SK-MEL-5 (cell line): ENCODE results near the gene ACADS. TPM values are rescaled to one million over a fixed set of nuclear protein-coding genes. Genes with fewer than 3 reads are reported as not detected.
A peak's percentile ranks its signal among the peaks of the same experiment; 100 is the strongest.

Experiments
- DNase-seq: peaks from one replicate; pipeline ENCODE4 v3.0.0-alpha.2; 2016; ENCODE audit warnings: low read depth, low spot score
- in situ Hi-C: cut with HindIII; loops from 2 replicates; pipeline ENCODE4 v1.10.0; 2016; ENCODE audit warnings: low sequenced_read_pairs, high pct_unique_total_duplicates, low pct_unique_long_range_greater_than_20kb
- total RNA-seq: library from RNA; depleted of rRNA; stranded (reverse); fragments of >200 nt; shearing (Covaris generic); gene quantifications from 2 replicates; pipeline ENCODE4 v1.2.3, GENCODE V29; 2014

ACADS gene
- total RNA-seq, 1 experiment from 2014 or later = 10.5 TPM

GRCh38 chr12:120739821-120740613 lies 14.4 kb downstream of the ACADS start:
- DNase-seq = no peak
- in situ Hi-C loops = no loop called here

GRCh38 chr12:120740871-120741270 lies 15.2 kb downstream of the ACADS start:
- DNase-seq = no peak
- in situ Hi-C loops = no loop called here

- no peak for DNase-seq
- in situ Hi-C loops = no loop called here
These were observed 16.1 kb downstream of the ACADS start for GRCh38 chr12:120741476-120742421.

GRCh38 chr12:120744922-120745493 lies 19.4 kb downstream of the ACADS start:
- in situ Hi-C loops = no loop called here
- DNase-seq = no peak

- in situ Hi-C loops = no loop called here
- no peak for DNase-seq
These were observed 22.6 kb downstream of the ACADS start for GRCh38 chr12:120748242-120748641.

GRCh38 chr12:120749256-120749655 lies 23.6 kb downstream of the ACADS start:
- in situ Hi-C loops = no loop called here

GRCh38 chr12:120750806-120751205 lies 25.2 kb downstream of the ACADS start:
- in situ Hi-C loops = no loop called here
- DNase-seq = no peak

More at GRCh38 chr12:120749256-120749655, 23.6 kb downstream of the ACADS start:
- DNase-seq = no peak

GRCh38 chr12:120751389-120751788 lies 25.8 kb downstream of the ACADS start:
- no peak for DNase-seq
- in situ Hi-C loops = no loop called here

- no peak for DNase-seq
- in situ Hi-C loops = no loop called here
These were observed 29.2 kb downstream of the ACADS start for GRCh38 chr12:120754792-120755191.

- DNase-seq = no peak
- in situ Hi-C loops = no loop called here
These were observed 29.6 kb downstream of the ACADS start for GRCh38 chr12:120755269-120755668.

- DNase-seq = no peak
These were observed 31.7 kb downstream of the ACADS start for GRCh38 chr12:120757226-120757742.

GRCh38 chr12:120757949-120758348 lies 32.3 kb downstream of the ACADS start:
- no peak for DNase-seq
- in situ Hi-C loops = no loop called here

More at GRCh38 chr12:120757226-120757742, 31.7 kb downstream of the ACADS start:
- in situ Hi-C loops = no loop called here

- in situ Hi-C loops = no loop called here
- DNase-seq = no peak
These were observed 33.4 kb downstream of the ACADS start for GRCh38 chr12:120758798-120759590.

- in situ Hi-C loops = no loop called here
- no peak for DNase-seq
These were observed 34.1 kb downstream of the ACADS start for GRCh38 chr12:120759591-120760348.

GRCh38 chr12:120760349-120761254 lies 35.0 kb downstream of the ACADS start:
- in situ Hi-C loops = no loop called here
- DNase-seq = no peak

GRCh38 chr12:120761519-120761934 lies 35.9 kb downstream of the ACADS start:
- in situ Hi-C loops = no loop called here
- peak; percentile 91 for DNase-seq
